ENCODE results near the gene PARP16. TPM values are rescaled to one million over a fixed set of nuclear protein-coding genes. Genes with fewer than 3 reads are reported as not detected.
"Not testable (repeated sequence)": the region's sequence is repeated elsewhere in the genome, so short reads cannot be mapped to it uniquely, and the experiment has no call there.

PARP16 gene
- polyA plus RNA-seq, 1 donor: 11.9 TPM

- DNase-seq: no peak
Observed at GRCh38 chr15:65232520-65232919, 54.2 kb downstream of the PARP16 start.

- DNase-seq: no peak
Observed at GRCh38 chr15:65231306-65231705, 55.4 kb downstream of the PARP16 start.

GRCh38 chr15:65226901-65227300 is 59.8 kb downstream of the PARP16 start:
- DNase-seq: not testable (repeated sequence)

- no peak for DNase-seq
Observed at GRCh38 chr15:65226221-65226620, 60.5 kb downstream of the PARP16 start.

- no peak for DNase-seq
Observed at GRCh38 chr15:65223996-65224395, 62.7 kb downstream of the PARP16 start.

GRCh38 chr15:65222891-65223290 is 63.8 kb downstream of the PARP16 start:
- DNase-seq: no peak

- no peak for DNase-seq
Observed at GRCh38 chr15:65221697-65222096, 65.0 kb downstream of the PARP16 start.

- DNase-seq: no peak
Observed at GRCh38 chr15:65219137-65219536, 67.5 kb downstream of the PARP16 start.

GRCh38 chr15:65217526-65218482 is 68.9 kb downstream of the PARP16 start:
- DNase-seq: no peak

- DNase-seq: no peak
Observed at GRCh38 chr15:65215496-65215895, 71.2 kb downstream of the PARP16 start.

GRCh38 chr15:65214010-65214409 is 72.7 kb downstream of the PARP16 start:
- DNase-seq: no peak

GRCh38 chr15:65213241-65213640 is 73.4 kb downstream of the PARP16 start:
- DNase-seq: no peak

GRCh38 chr15:65212097-65212496 is 74.6 kb downstream of the PARP16 start:
- DNase-seq: no peak

GRCh38 chr15:65211482-65211982 is 75.2 kb downstream of the PARP16 start:
- peak; percentile 83 for DNase-seq

- DNase-seq: peak; percentile 62
Observed at GRCh38 chr15:65210770-65211481, 75.8 kb downstream of the PARP16 start, which contains the start of gene CILP. Gene CILP, minus strand, starts transcription at chr15:65211473. Its CDS starts 1,718 bp downstream, at chr15:65209755.

- peak; percentile 63 for DNase-seq
Observed at GRCh38 chr15:65209701-65210643, 76.7 kb downstream of the PARP16 start.

- DNase-seq: no peak
Observed at GRCh38 chr15:65208647-65209046, 78.0 kb downstream of the PARP16 start.

Other genes with a start within 250 kb of the PARP16 start
- 2.4 TPM for gene SLC51B, start 241.5 kb downstream of the PARP16 start, polyA plus RNA-seq (ENCODE audit: insufficient read length)
- gene RASL12, start 218.9 kb downstream of the PARP16 start, polyA plus RNA-seq (ENCODE audit: insufficient read length): 14.1 TPM
- 1.7 TPM for gene KBTBD13, start 210.1 kb downstream of the PARP16 start, polyA plus RNA-seq (ENCODE audit: insufficient read length)
- gene UBAP1L, start 171.7 kb downstream of the PARP16 start, polyA plus RNA-seq (ENCODE audit: insufficient read length): 6.4 TPM
- gene PDCD7, start 153.1 kb downstream of the PARP16 start, polyA plus RNA-seq (ENCODE audit: insufficient read length): 25.7 TPM
- 43.9 TPM for gene CLPX, start 101.5 kb downstream of the PARP16 start, polyA plus RNA-seq (ENCODE audit: insufficient read length)
- 20.6 TPM for gene CILP, start 75.4 kb downstream of the PARP16 start, polyA plus RNA-seq (ENCODE audit: insufficient read length)
- not detected for gene RNU5A-1, start 9.2 kb upstream of the PARP16 start, polyA plus RNA-seq (ENCODE audit: insufficient read length)
- gene RNU5B-1, start 17.8 kb upstream of the PARP16 start, polyA plus RNA-seq (ENCODE audit: insufficient read length): not detected
- gene IGDCC3, start 91.1 kb upstream of the PARP16 start, polyA plus RNA-seq (ENCODE audit: insufficient read length): 5.0 TPM
- 113 TPM for gene IGDCC4, start 136.1 kb upstream of the PARP16 start, polyA plus RNA-seq (ENCODE audit: insufficient read length)
- gene DPP8, start 230.8 kb upstream of the PARP16 start, polyA plus RNA-seq (ENCODE audit: insufficient read length): 21.1 TPM
- gene HACD3, start 243.6 kb upstream of the PARP16 start, polyA plus RNA-seq (ENCODE audit: insufficient read length): 41.4 TPM

Data from hindlimb muscle (tissue), 1 donor.